Neural progenitor cell (in vitro differentiated cells): ENCODE results near the gene DMAC2L. TPM values are rescaled to one million over a fixed set of nuclear protein-coding genes. Genes with fewer than 3 reads are reported as not detected.
"Not testable (repeated sequence)": the region's sequence is repeated elsewhere in the genome, so short reads cannot be mapped to it uniquely, and the experiment has no call there.

Experiments used
- DNase-seq: peaks from one replicate; pipeline ENCODE4 v3.0.0-alpha.2; 2016; ENCODE audit warnings: low spot score
- H2AFZ ChIP-seq: fragments of 200-600 bp; sonication (generic); replicated peaks from 2 replicates; pipeline ENCODE4 v1.6.1; 2016; ENCODE audit warnings: antibody characterized with exemption
- H3F3A ChIP-seq: fragments of 200-600 bp; sonication (generic); 2 replicates; pipeline ENCODE4 v1.6.1; 2016; ENCODE audit warnings: antibody characterized with exemption, low read depth
- H3K27ac ChIP-seq: fragments of 200-600 bp; sonication (generic); 2 replicates; pipeline ENCODE4 v1.5.1; 2016; ENCODE audit warnings: mild to moderate bottlenecking
- H3K27me3 ChIP-seq: fragments of 200-600 bp; sonication (generic); 2 replicates; pipeline ENCODE4 v1.6.1; 2016; ENCODE audit warnings: mild to moderate bottlenecking, moderate library complexity
- H3K36me3 ChIP-seq: fragments of 200-600 bp; sonication (generic); 2 replicates; pipeline ENCODE4 v1.5.1; 2016
- H3K4me1 ChIP-seq: fragments of 200-600 bp; sonication (generic); 2 replicates; pipeline ENCODE4 v1.6.1; 2016; ENCODE audit warnings: mixed run types
- H3K4me2 ChIP-seq: fragments of 200-600 bp; sonication (generic); 2 replicates; pipeline ENCODE4 v1.6.1; 2016
- H3K4me3 ChIP-seq: fragments of 200-600 bp; sonication (generic); 2 replicates; pipeline ENCODE4 v1.5.1; 2016
- H3K79me2 ChIP-seq: fragments of 200-600 bp; sonication (generic); 2 replicates; pipeline ENCODE4 v1.6.1; 2016; ENCODE audit warnings: low read depth
- H3K9ac ChIP-seq: fragments of 200-600 bp; sonication (generic); 2 replicates; pipeline ENCODE4 v1.6.1; 2016
- H3K9me3 ChIP-seq: fragments of 200-600 bp; sonication (generic); 2 replicates; pipeline ENCODE4 v1.5.1; 2016; ENCODE audit warnings: low read depth
- H4K20me1 ChIP-seq: fragments of 200-600 bp; sonication (generic); 2 replicates; pipeline ENCODE4 v1.6.1; 2016; ENCODE audit warnings: low read depth
- H3K27ac Mint-ChIP-seq: 3 replicates; pipeline ENCODE4 v1.8.0; 2021; ENCODE audit warnings: mixed read lengths
- H3K27me3 Mint-ChIP-seq: 2 replicates; pipeline ENCODE4 v1.8.0; 2022; ENCODE audit warnings: low read depth, mild to moderate bottlenecking, inconsistent platforms, moderate library complexity, mixed read lengths; ENCODE audit not compliant: insufficient read depth
- H3K36me3 Mint-ChIP-seq: 3 replicates; pipeline ENCODE4 v1.8.0; 2021; ENCODE audit warnings: mixed read lengths
- H3K4me1 Mint-ChIP-seq: 3 replicates; pipeline ENCODE4 v1.8.0; 2021; ENCODE audit warnings: mixed read lengths
- H3K4me3 Mint-ChIP-seq: 3 replicates; pipeline ENCODE4 v1.8.0; 2021; ENCODE audit warnings: mild to moderate bottlenecking, moderate library complexity, mixed read lengths
- H3K9me3 Mint-ChIP-seq: 3 replicates; pipeline ENCODE4 v1.8.0; 2020; ENCODE audit warnings: mixed read lengths
- CTCF ChIP-seq: fragments of 200-600 bp; sonication (generic); IDR thresholded peaks from 2 replicates; pipeline ENCODE4 v1.5.1; 2017; ENCODE audit warnings: antibody characterized with exemption, mild to moderate bottlenecking
- EZH2 ChIP-seq: fragments of 200-600 bp; sonication (generic); IDR thresholded peaks from 2 replicates; pipeline ENCODE4 v1.6.1; 2017; ENCODE audit warnings: antibody characterized with exemption, mild to moderate bottlenecking, moderate library complexity
- EZH2phosphoT487 ChIP-seq: fragments of 200-600 bp; sonication (generic); IDR thresholded peaks from 2 replicates; pipeline ENCODE4 v1.6.1; 2017; ENCODE audit warnings: antibody characterized with exemption
- total RNA-seq: library from RNA; depleted of rRNA; stranded (reverse); fragments of >200 nt; gene quantifications from 2 replicates; pipeline ENCODE4 v1.2.3, GENCODE V29; 2015; ENCODE audit warnings: low replicate concordance

Gene DMAC2L
- total RNA-seq, 1 donor from 2014 or later: 17.6 TPM

- TF ChIP-seq CTCF: no peak
- no peak for TF ChIP-seq EZH2phosphoT487
- no peak for TF ChIP-seq EZH2
- Histone ChIP-seq H3K4me1 (peaks cover 8% of the 10 kb centered on the region), H2AFZ (no peak overlapping the region), H3F3A (peaks cover 3% of the 10 kb centered on the region), H3K9me3 (no peaks in the 10 kb centered on the region), H3K27me3 (no peaks in the 10 kb centered on the region), H3K36me3 (no peaks in the 10 kb centered on the region), H3K79me2 (no peaks in the 10 kb centered on the region), H4K20me1 (no peaks in the 10 kb centered on the region), H3K9ac (no peak overlapping the region), H3K4me2 (no peak overlapping the region), H3K27ac (no peak overlapping the region), H3K4me3 (no peak overlapping the region)
- H3K4me1 Mint-ChIP-seq: peaks cover 6% of the 10 kb centered on the region
- no peaks in the 10 kb centered on the region for H3K36me3 Mint-ChIP-seq
- no peak for DNase-seq
- no peak overlapping the region for H3K4me3 Mint-ChIP-seq
- peaks cover 5% of the 10 kb centered on the region for H3K27me3 Mint-ChIP-seq
- H3K27ac Mint-ChIP-seq: no peak overlapping the region
- no peaks in the 10 kb centered on the region for H3K9me3 Mint-ChIP-seq
Measured at GRCh38 chr14:50353126-50353525, 41.0 kb downstream of the DMAC2L start.

- no peak for DNase-seq
- H2AFZ ChIP-seq: no peak overlapping the region
- H3F3A ChIP-seq: peaks cover 5% of the 10 kb centered on the region
- no peaks in the 10 kb centered on the region for H3K9me3 ChIP-seq
- peaks cover 6% of the 10 kb centered on the region for H3K4me1 Mint-ChIP-seq
- no peak overlapping the region for H3K4me3 ChIP-seq
- peaks cover 8% of the 10 kb centered on the region for H3K27me3 Mint-ChIP-seq
- H3K9me3 Mint-ChIP-seq: no peaks in the 10 kb centered on the region
- H3K36me3 ChIP-seq: no peaks in the 10 kb centered on the region
- no peaks in the 10 kb centered on the region for H4K20me1 ChIP-seq
- H3K9ac ChIP-seq: no peak overlapping the region
- no peak overlapping the region for H3K4me3 Mint-ChIP-seq
- no peak for TF ChIP-seq EZH2
- no peak for TF ChIP-seq EZH2phosphoT487
- TF ChIP-seq CTCF: no peak
- no peak overlapping the region for H3K4me2 ChIP-seq
- no peak overlapping the region for H3K27ac ChIP-seq
- no peaks in the 10 kb centered on the region for H3K36me3 Mint-ChIP-seq
- H3K79me2 ChIP-seq: no peaks in the 10 kb centered on the region
- H3K27ac Mint-ChIP-seq: no peak overlapping the region
- no peaks in the 10 kb centered on the region for H3K27me3 ChIP-seq
- H3K4me1 ChIP-seq: peaks cover 9% of the 10 kb centered on the region
Measured at GRCh38 chr14:50354527-50354926, 42.4 kb downstream of the DMAC2L start.

- Histone ChIP-seq H3K79me2 (no peaks in the 10 kb centered on the region), H3F3A (peaks cover 5% of the 10 kb centered on the region), H3K36me3 (no peaks in the 10 kb centered on the region), H3K4me2 (no peak overlapping the region), H3K27ac (no peak overlapping the region), H3K9me3 (no peaks in the 10 kb centered on the region), H3K4me1 (peaks cover 9% of the 10 kb centered on the region), H4K20me1 (no peaks in the 10 kb centered on the region), H3K4me3 (no peak overlapping the region), H2AFZ (no peak overlapping the region), H3K9ac (no peak overlapping the region), H3K27me3 (no peaks in the 10 kb centered on the region)
- Mint-ChIP-seq H3K27ac (no peak overlapping the region), H3K4me1 (peaks cover 6% of the 10 kb centered on the region), H3K4me3 (no peak overlapping the region), H3K9me3 (no peaks in the 10 kb centered on the region), H3K27me3 (peaks cover 8% of the 10 kb centered on the region), H3K36me3 (no peaks in the 10 kb centered on the region)
- TF ChIP-seq EZH2phosphoT487 (no peak), EZH2 (no peak), CTCF (no peak)
- DNase-seq: no peak
Measured at GRCh38 chr14:50355692-50356091, 43.6 kb downstream of the DMAC2L start.

GRCh38 chr14:50356283-50356682 is 44.2 kb downstream of the DMAC2L start:
- H3K79me2 ChIP-seq, H3K9ac ChIP-seq, H3K4me2 ChIP-seq, H3K36me3 Mint-ChIP-seq, H3K4me1 ChIP-seq, H3K4me3 ChIP-seq, H3K27ac ChIP-seq, H4K20me1 ChIP-seq, H3K4me1 Mint-ChIP-seq, H3K4me3 Mint-ChIP-seq, H3K9me3 ChIP-seq, DNase-seq, H3F3A ChIP-seq, H3K27me3 Mint-ChIP-seq, H3K9me3 Mint-ChIP-seq, H3K27ac Mint-ChIP-seq, H3K36me3 ChIP-seq, H2AFZ ChIP-seq, H3K27me3 ChIP-seq: not testable (repeated sequence)
